Loucy (cell line): ENCODE data around the gene MAD1L1.

Experiments
- H2AFZ ChIP-seq: fragments of 200-600 bp; sonication (generic); 2 replicates; pipeline ENCODE4 v1.6.0; 2016; ENCODE audit warnings: antibody characterized with exemption, mild to moderate bottlenecking, low read length, moderate library complexity
- H3F3A ChIP-seq: fragments of 200-600 bp; 2 replicates; pipeline ENCODE4 v1.6.0; 2016; ENCODE audit warnings: antibody characterized with exemption, low read depth, mild to moderate bottlenecking
- H3K27me3 ChIP-seq: fragments of 200-600 bp; sonication (generic); 2 replicates; pipeline ENCODE4 v1.6.1; 2014; ENCODE audit warnings: low read length, mild to moderate bottlenecking; ENCODE audit not compliant: insufficient read depth, poor library complexity, severe bottlenecking
- H3K36me3 ChIP-seq: fragments of 200-600 bp; sonication (generic); 2 replicates; pipeline ENCODE4 v1.6.1; 2016; ENCODE audit warnings: low read length; ENCODE audit not compliant: insufficient read depth
- H3K4me1 ChIP-seq: fragments of 200-600 bp; sonication (generic); 2 replicates; pipeline ENCODE4 v1.5.1; 2014; ENCODE audit warnings: low read length, mild to moderate bottlenecking; ENCODE audit not compliant: insufficient read depth, poor library complexity, severe bottlenecking
- H3K4me2 ChIP-seq: fragments of 200-600 bp; sonication (generic); 2 replicates; pipeline ENCODE4 v1.6.0; 2014; ENCODE audit warnings: antibody characterized with exemption, low read length, low read depth, mild to moderate bottlenecking; ENCODE audit not compliant: poor library complexity, severe bottlenecking
- H3K4me3 ChIP-seq: fragments of 200-600 bp; sonication (generic); 2 replicates; pipeline ENCODE4 v1.5.1; 2014; ENCODE audit warnings: low read length, mild to moderate bottlenecking, mixed read lengths; ENCODE audit not compliant: poor library complexity, severe bottlenecking
- H3K79me2 ChIP-seq: fragments of 200-600 bp; sonication (generic); 2 replicates; pipeline ENCODE4 v1.6.1; 2014; ENCODE audit warnings: low read length; ENCODE audit not compliant: insufficient read depth
- H3K9ac ChIP-seq: fragments of 200-600 bp; sonication (generic); 2 replicates; pipeline ENCODE4 v1.6.0; 2014; ENCODE audit warnings: mild to moderate bottlenecking, low read depth, low read length, moderate library complexity; ENCODE audit not compliant: poor library complexity, severe bottlenecking
- H3K9me2 ChIP-seq: fragments of 200-600 bp; sonication (generic); replicated peaks from 2 replicates; pipeline ENCODE4 v1.6.1; 2016; ENCODE audit warnings: low read depth, low read length, mixed read lengths
- H3K9me3 ChIP-seq: fragments of 200-600 bp; sonication (generic); 2 replicates; pipeline ENCODE4 v1.6.1; 2014; ENCODE audit warnings: mild to moderate bottlenecking, antibody characterized with exemption, low read length, low read depth; ENCODE audit not compliant: insufficient read depth
- H4K20me1 ChIP-seq: fragments of 200-600 bp; sonication (generic); 2 replicates; pipeline ENCODE4 v1.6.0; 2014; ENCODE audit warnings: antibody characterized with exemption, low read length, mild to moderate bottlenecking; ENCODE audit not compliant: insufficient read depth, poor library complexity, severe bottlenecking
- CTCF ChIP-seq: fragments of 200-600 bp; sonication (generic); conservative IDR thresholded peaks from 2 replicates; pipeline ENCODE4 v1.5.1; 2014; ENCODE audit warnings: mild to moderate bottlenecking, antibody characterized with exemption, low read length
- EZH2phosphoT487 ChIP-seq: fragments of 200-600 bp; IDR thresholded peaks from 2 replicates; pipeline ENCODE4 v1.6.1; 2018; ENCODE audit warnings: antibody characterized with exemption, mild to moderate bottlenecking, moderate library complexity, borderline replicate concordance

Gene MAD1L1

GRCh38 chr7:2237109-2237602 lies 4.4 kb upstream of the MAD1L1 start:
- H3K4me2 ChIP-seq = no peak overlapping the region

GRCh38 chr7:2233926-2234325 lies 1.2 kb upstream of the MAD1L1 start:
- no peak overlapping the region for H3K4me3 ChIP-seq
- peaks cover 28% of the 10 kb centered on the region; the same call in 1 of the 2 replicates for H3K36me3 ChIP-seq
- H3K4me1 ChIP-seq = peaks cover 25% of the 10 kb centered on the region
- H3K9me3 ChIP-seq = no peaks in the 10 kb centered on the region
- no peak overlapping the region for H3K9ac ChIP-seq
- no peak for TF ChIP-seq EZH2phosphoT487
- H3K79me2 ChIP-seq = peaks cover 38% of the 10 kb centered on the region
- H3K4me2 ChIP-seq = no peak overlapping the region
- peaks cover 19% of the 10 kb centered on the region for H4K20me1 ChIP-seq
- no peaks in the 10 kb centered on the region for H3K9me2 ChIP-seq
- H3F3A ChIP-seq = peaks cover 9% of the 10 kb centered on the region; the same call in 1 of the 2 replicates
- no peak overlapping the region for H2AFZ ChIP-seq
- no peaks in the 10 kb centered on the region for H3K27me3 ChIP-seq

More at GRCh38 chr7:2237109-2237602, 4.4 kb upstream of the MAD1L1 start:
- peak overlapping the region; percentile 34 for H3K9ac ChIP-seq
- H3F3A ChIP-seq = peaks cover 9% of the 10 kb centered on the region; the same call in 1 of the 2 replicates
- no peak overlapping the region for H3K4me3 ChIP-seq
- H2AFZ ChIP-seq = no peak overlapping the region
- H3K27me3 ChIP-seq = no peaks in the 10 kb centered on the region
- H3K9me2 ChIP-seq = no peaks in the 10 kb centered on the region
- peaks cover 22% of the 10 kb centered on the region for H4K20me1 ChIP-seq
- H3K4me1 ChIP-seq = peaks cover 18% of the 10 kb centered on the region
- H3K79me2 ChIP-seq = peaks cover 37% of the 10 kb centered on the region
- TF ChIP-seq EZH2phosphoT487 = no peak
- TF ChIP-seq CTCF = no peak
- H3K36me3 ChIP-seq = peaks cover 23% of the 10 kb centered on the region; the same call in 1 of the 2 replicates
- H3K9me3 ChIP-seq = no peaks in the 10 kb centered on the region

DNA sequence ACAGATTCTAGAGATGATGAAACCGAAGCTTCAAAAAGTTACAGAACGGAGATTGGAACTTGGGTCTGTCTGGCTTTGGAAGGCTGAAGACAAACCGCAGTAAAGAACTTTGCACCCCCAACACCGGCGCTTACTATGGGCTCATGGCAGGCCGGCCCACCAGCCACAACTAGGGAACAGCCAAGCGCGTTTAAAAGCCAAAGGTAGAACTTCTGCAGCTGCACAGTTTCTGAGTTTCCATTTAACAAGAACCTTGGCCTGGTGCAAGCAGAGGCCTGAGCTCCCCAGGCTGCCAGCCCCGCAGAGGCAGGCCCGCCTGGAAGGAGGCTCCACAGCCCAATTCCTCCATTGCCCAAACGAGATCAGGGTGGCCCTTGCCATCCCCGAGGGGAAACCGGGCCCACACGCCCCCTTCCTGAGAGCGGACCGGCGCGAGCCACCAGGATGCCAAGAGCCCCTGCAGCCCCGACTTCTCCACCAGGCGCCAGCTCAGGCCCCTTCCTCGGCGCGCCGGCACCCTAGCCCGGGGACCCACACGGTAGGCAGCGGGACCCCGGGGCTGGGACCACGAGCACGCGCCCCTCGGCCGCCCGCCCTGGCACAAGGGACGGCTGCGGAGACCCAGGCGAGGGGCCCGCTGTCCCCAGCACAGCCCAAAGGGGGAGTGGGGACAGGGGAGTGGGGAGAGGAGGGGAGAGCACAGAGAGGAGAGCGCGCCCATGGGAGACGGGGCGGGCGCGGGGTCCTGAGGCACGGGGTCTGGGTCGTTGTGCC lies 566 bp downstream of the MAD1L1 start:
- Histone ChIP-seq H2AFZ (peak overlapping the region; percentile 88), H3K36me3 (peaks cover 19% of the 10 kb centered on the region; the same call in 1 of the 2 replicates), H3K9ac (peak overlapping the region; percentile 94), H3K9me2 (no peaks in the 10 kb centered on the region), H3K27me3 (no peaks in the 10 kb centered on the region), H3K4me1 (peaks cover 25% of the 10 kb centered on the region), H3F3A (peaks cover 9% of the 10 kb centered on the region; the same call in 1 of the 2 replicates), H3K9me3 (no peaks in the 10 kb centered on the region), H4K20me1 (peaks cover 19% of the 10 kb centered on the region), H3K4me3 (peak overlapping the region; percentile 96), H3K79me2 (peaks cover 49% of the 10 kb centered on the region), H3K4me2 (peak overlapping the region; percentile 93)
- TF ChIP-seq CTCF = no peak
- TF ChIP-seq EZH2phosphoT487 = no peak
